ENCODE data around the gene PALLD. TPM values are rescaled to one million over a fixed set of nuclear protein-coding genes. Genes with fewer than 3 reads are reported as not detected.

PALLD gene
- total RNA-seq, 1 experiment from 2014 or later = 18.3 TPM

- no CpG with 5 or more reads among the region's 4 CpGs for WGBS (ENCODE audit: extremely low coverage, insufficient read length, low lambda C conversion rate)
- H3K79me1 ChIP-seq (ENCODE audit: insufficient read depth, low read depth, low read length, poor library complexity, severe bottlenecking) = no peaks in the 10 kb centered on the region
- H3K27me3 ChIP-seq (ENCODE audit: insufficient read depth, low read length) = no peaks in the 10 kb centered on the region
- no peak overlapping the region for H2BK120ac ChIP-seq (ENCODE audit: low read depth, low read length, poor library complexity, severe bottlenecking)
- H3K4me1 Mint-ChIP-seq = peaks cover 13 to 15% of the 10 kb centered on the region in 2 experiments
- no peaks in the 10 kb centered on the region for H3K23me2 ChIP-seq (ENCODE audit: insufficient read length, low read depth, low read length, poor library complexity, severe bottlenecking)
- no peak overlapping the region for H2BK5ac ChIP-seq (ENCODE audit: insufficient read length, low read length)
- no peak overlapping the region for H3K4me2 ChIP-seq (ENCODE audit: insufficient read depth, insufficient read length, low read length)
- H4K5ac ChIP-seq (ENCODE audit: insufficient read length, low read depth, low read length) = no peak overlapping the region
- no peak overlapping the region for H2AK5ac ChIP-seq (ENCODE audit: insufficient read length, low read length)
- no peak for TF ChIP-seq CTCF (conservative IDR thresholded peaks at IDR 0.05)
- H3K4me3 Mint-ChIP-seq = no peak overlapping the region
- peaks cover 2% of the 10 kb centered on the region; the same call in 1 of the 2 replicates for H3K4me1 ChIP-seq (ENCODE audit: insufficient read depth, low read length)
- H2BK15ac ChIP-seq (ENCODE audit: low read depth, low read length) = no peak overlapping the region; the same call in 1 of the 2 replicates
- H2AFZ ChIP-seq (ENCODE audit: low read length) = no peak overlapping the region
- no peaks in the 10 kb centered on the region for H3K79me2 ChIP-seq (ENCODE audit: insufficient read depth, low read length)
- H4K20me1 ChIP-seq (ENCODE audit: control insufficient read depth, insufficient read depth, insufficient read length) = no peaks in the 10 kb centered on the region
- DNase-seq = no peak
- H3K23ac ChIP-seq (ENCODE audit: insufficient read length, low read depth, low read length) = no peak overlapping the region
- no peak overlapping the region for H3K9ac ChIP-seq (ENCODE audit: extremely low read depth, insufficient read length, low read length)
- no peak overlapping the region for H3K27ac ChIP-seq (ENCODE audit: insufficient read length, low read depth, low read length)
- H3K56ac ChIP-seq (ENCODE audit: insufficient read length, low read depth, low read length) = no peak overlapping the region
- peaks cover 2 to 18% (median 6%) of the 10 kb centered on the region in 3 experiments; a peak in 4 of 7 replicates for H3K36me3 Mint-ChIP-seq (ENCODE audit: insufficient read depth in 1 of 3, low read depth in 3 of 3)
- H2BK12ac ChIP-seq (ENCODE audit: insufficient read length, low read depth, low read length) = no peak overlapping the region
- no peaks in the 10 kb centered on the region for H3K9me3 ChIP-seq (ENCODE audit: control insufficient read depth, low read depth, low read length)
- peaks cover 9 to 11% of the 10 kb centered on the region in 2 experiments; a peak in 4 of 5 replicates for H3K9me3 Mint-ChIP-seq
- no peak overlapping the region for H3T11ph ChIP-seq (ENCODE audit: low read length)
- H3K18ac ChIP-seq (ENCODE audit: insufficient read length, low read depth, low read length) = no peak overlapping the region
- no peak overlapping the region for H2BK20ac ChIP-seq (ENCODE audit: low read depth, low read length, poor library complexity, severe bottlenecking)
- H3K4ac ChIP-seq (ENCODE audit: low read depth, low read length) = no peak overlapping the region
- no peaks in the 10 kb centered on the region; the same call in 1 of the 2 replicates for H3K27me3 Mint-ChIP-seq (ENCODE audit: low read depth)
- H3K14ac ChIP-seq (ENCODE audit: insufficient read depth, low read length) = no peak overlapping the region
- no peak overlapping the region for H4K8ac ChIP-seq (replicated peaks; ENCODE audit: insufficient read length, low read depth, low read length)
- H3K27ac Mint-ChIP-seq = no peak overlapping the region; a peak in 1 of 7 replicates
- H4K91ac ChIP-seq (ENCODE audit: insufficient read length, low read depth, low read length) = no peak overlapping the region
Measured at GRCh38 chr4:168723569-168723968, 226.7 kb downstream of the PALLD start.

All from H9 (cell line).